22Rv1 (cell line): ENCODE measurements around the gene CD22.

Experiments used
- CTCF ChIP-seq: fragments of 450-650 bp; IDR thresholded peaks from 2 replicates; pipeline ENCODE4 v1.5.1; 2017; ENCODE audit warnings: mild to moderate bottlenecking
- ZFX ChIP-seq: fragments of 450-650 bp; IDR thresholded peaks from 2 replicates; pipeline ENCODE4 v1.6.1; 2017; ENCODE audit warnings: antibody characterized with exemption, borderline replicate concordance

- TF ChIP-seq CTCF (no peak), ZFX (no peak)
Measured at GRCh38 chr19:35347171-35347929, 18.4 kb downstream of the CD22 start, which contains the start of gene FFAR1.
